K562 (cell line): ENCODE measurements around the gene SPAG16. TPM values are rescaled to one million over a fixed set of nuclear protein-coding genes. Genes with fewer than 3 reads are reported as not detected.

Source experiments
- ATAC-seq: fragments of 200-7000 bp; cut with Tn5 transposase; 3 replicates; pipeline ENCODE4 v1.9.1; 2020; ENCODE audit warnings: moderate library complexity
- BruUV-seq: library from RNA; stranded (reverse); fragments of 400-500 nt; replicated peaks from 2 replicates; lab custom pipeline; 2021; lab: Mats Ljungman, UMichigan
- CTCF ChIA-PET: fragments of 300-600 bp; formaldehyde crosslinking; extraction: SDS; loops from one replicate; lab custom pipeline; 2021; ENCODE audit warnings: low intra/inter-chr PET ratio; lab: Yijun Ruan, JAX
- POLR2A ChIA-PET: fragments of 300-600, 350-650 bp; sonication (Branson Sonifier 250); formaldehyde crosslinking; extraction: SDS; loops from one replicate; lab custom pipeline; 2021; ENCODE audit warnings: antibody characterized with exemption, inconsistent platforms; lab: Yijun Ruan, JAX
- DNase-seq, 4 experiments: peaks; one replicate each; pipeline versions ENCODE4 v3.0.0 to v3.0.0-alpha.2; 2011 to 2018; ENCODE audit warnings: low spot score in 3 of 4, mixed read lengths in 3 of 4; ENCODE audit errors: extremely low read depth in 1 of 4
- FAIRE-seq: peaks from 2 replicates; lab custom pipeline; 2011; peaks lifted over from hg19 to GRCh38; lab: Jason Lieb, UNC
- H2AFZ ChIP-seq: 2 replicates; pipeline ENCODE4 v1.6.0; 2011; ENCODE audit warnings: low read depth, low read length, control low read depth, inconsistent platforms
- H3K27ac ChIP-seq: fragments of 200-600 bp; 3 replicates; pipeline ENCODE4 v1.8.0; 2011; ENCODE audit warnings: low read depth, mild to moderate bottlenecking, control low read depth, inconsistent platforms, low read length, moderate library complexity, mixed read lengths; ENCODE audit errors: extremely low read depth
- H3K27me3 ChIP-seq, 2 experiments: fragments of 300-600 bp in 1 of 2; 2 replicates in 1 of 2; 3 replicates in 1 of 2; pipeline versions ENCODE4 v1.6.0 to v1.8.0; 2011; ENCODE audit warnings: inconsistent platforms in 2 of 2, low read length in 2 of 2, mild to moderate bottlenecking in 1 of 2, mixed read lengths in 1 of 2, moderate library complexity in 1 of 2; ENCODE audit not compliant: control insufficient read depth in 2 of 2, insufficient read depth in 2 of 2
- H3K36me3 ChIP-seq: fragments of 300-600 bp; 3 replicates; pipeline ENCODE4 v1.8.0; 2011; ENCODE audit warnings: mild to moderate bottlenecking, low read length, inconsistent platforms; ENCODE audit not compliant: control insufficient read depth, insufficient read depth
- H3K4me1 ChIP-seq, 2 experiments: fragments of 200-600 bp in 1 of 2; replicated peaks in 1 of 2; 2 replicates in 1 of 2; 3 replicates in 1 of 2; pipeline versions ENCODE4 v1.5.1 to v1.8.0; 2011; ENCODE audit warnings: inconsistent platforms in 2 of 2, low read length in 2 of 2, mild to moderate bottlenecking in 1 of 2, mixed read lengths in 1 of 2, moderate library complexity in 1 of 2; ENCODE audit not compliant: control insufficient read depth in 2 of 2, insufficient read depth in 2 of 2
- H3K4me2 ChIP-seq: 2 replicates; pipeline ENCODE4 v1.6.1; 2011; ENCODE audit warnings: low read length, control low read depth, inconsistent platforms, mixed read lengths; ENCODE audit not compliant: insufficient read depth
- H3K4me3 ChIP-seq: fragments of 200-600 bp; sonication (generic), shearing (Covaris generic); 2 replicates; pipeline ENCODE4 v1.5.1; 2016; ENCODE audit warnings: control low read depth, inconsistent platforms
- H3K79me2 ChIP-seq: fragments of 200-600 bp; 3 replicates; pipeline ENCODE4 v1.8.0; 2011; ENCODE audit warnings: low read length, inconsistent platforms; ENCODE audit not compliant: control insufficient read depth, insufficient read depth
- H3K9ac ChIP-seq, 2 experiments: 2 replicates each; pipeline versions ENCODE4 v1.6.0 to v1.6.1; 2011; ENCODE audit warnings: low read depth in 2 of 2, low read length in 2 of 2, control low read depth in 1 of 2, inconsistent platforms in 1 of 2, mild to moderate bottlenecking in 1 of 2, mixed read lengths in 1 of 2; ENCODE audit not compliant: insufficient read depth in 1 of 2
- H3K9me1 ChIP-seq: one replicate; pipeline ENCODE4 v1.6.0; 2011; ENCODE audit warnings: inconsistent platforms, mild to moderate bottlenecking, low read length, moderate library complexity; ENCODE audit not compliant: control insufficient read depth, insufficient read depth
- H3K9me3 ChIP-seq: replicated peaks from 2 replicates; pipeline ENCODE4 v1.5.1; 2011; ENCODE audit warnings: low read depth, low read length, inconsistent platforms; ENCODE audit not compliant: control insufficient read depth, insufficient read depth
- H4K20me1 ChIP-seq: replicated peaks from 2 replicates; pipeline ENCODE4 v1.6.1; 2011; ENCODE audit warnings: low read length, inconsistent platforms, mixed read lengths; ENCODE audit not compliant: control insufficient read depth, insufficient read depth
- BCOR ChIP-seq: fragments of 450-650 bp; IDR thresholded peaks from 2 replicates; pipeline ENCODE4 v1.6.1; 2016
- FOXA1 ChIP-seq: fragments of 450-650 bp; IDR thresholded peaks from 2 replicates; pipeline ENCODE4 v1.6.1; 2016; ENCODE audit warnings: mild to moderate bottlenecking, borderline replicate concordance
- HLTF ChIP-seq: fragments of 450-650 bp; IDR thresholded peaks from 2 replicates; pipeline ENCODE4 v1.6.1; 2016
- ILK ChIP-seq: fragments of 450-650 bp; IDR thresholded peaks from 2 replicates; pipeline ENCODE4 v1.6.1; 2016; ENCODE audit warnings: missing genetic modification characterization, low read depth, mild to moderate bottlenecking, missing compliant biosample characterization, moderate library complexity, borderline replicate concordance
- RFX7 ChIP-seq: fragments of 250-450 bp; sonication (Bioruptor Pico); IDR thresholded peaks from 2 replicates; pipeline ENCODE4 v1.5.1; 2021; ENCODE audit warnings: mild to moderate bottlenecking
- SMAD4 ChIP-seq: fragments of 250-450 bp; sonication (Bioruptor Pico); conservative IDR thresholded peaks from 2 replicates; pipeline ENCODE4 v1.8.0; 2021; ENCODE audit warnings: inconsistent platforms, mild to moderate bottlenecking, moderate library complexity
- SMARCE1 ChIP-seq: fragments of 450-650 bp; IDR thresholded peaks from 2 replicates; pipeline ENCODE4 v1.7.1; 2016; ENCODE audit warnings: mild to moderate bottlenecking
- WGBS: fragments of 100-300 bp; shearing (Covaris generic); methylation state at CpG from one replicate; pipeline ENCODE4 v1.1.6; 2016; ENCODE audit warnings: low coverage, mixed read lengths; ENCODE audit not compliant: insufficient coverage; ENCODE audit errors: missing lambda C conversion rate; 5-methylcytosine and 5-hydroxymethylcytosine counted together
- in situ Hi-C: fragments of 300-500 bp; cut with MboI; formaldehyde crosslinking; loops from 4 replicates; pipeline ENCODE4 v1.15.0; 2018; ENCODE audit warnings: inconsistent platforms, mixed read lengths
- intact Hi-C: fragments of 100-400 bp; cut with micrococcal nuclease; formaldehyde crosslinking; loops from 2 replicates; pipeline ENCODE4 v1.14.2; 2022
- polyA plus RNA-seq, 8 experiments: library from polyadenylated mRNA; depleted of rRNA in 4 of 8; stranded (reverse) in 5 of 8; unstranded in 3 of 8; fragments of >200 nt; fragmentation: Nextera tagmentation in 2 of 8; fragmentation: Illumina TruSeq in 1 of 8; extraction: Ambion mirVana in 2 of 8; extraction: Trizol in 1 of 8; gene quantifications; 2 replicates each; pipeline versions ENCODE4 v1.2.1 to v1.2.3, GENCODE V29; 2011 to 2014; ENCODE audit warnings: inconsistent platforms in 1 of 8, missing spikeins in 1 of 8
- total RNA-seq, 7 experiments: library from RNA; depleted of rRNA in 6 of 7; stranded (reverse); fragments of >200 nt in 6 of 7; fragmentation: Illumina TruSeq in 2 of 7; extraction: Trizol in 2 of 7; gene quantifications; 2 replicates each; pipeline versions ENCODE4 v1.2.1 to v1.2.3, GENCODE V29; 2011 to 2021; ENCODE audit warnings: low replicate concordance in 1 of 7
- TF ChIP-seq, protein P1 (sequence below): sonication (generic); IDR thresholded peaks from 2 replicates; pipeline ENCODE4 v1.6.1; 2016
- TF ChIP-seq, protein P2 (sequence below): fragments of 250-450 bp; sonication (Bioruptor Pico); IDR thresholded peaks from 2 replicates; pipeline ENCODE4 v1.9.0; 2021; ENCODE audit warnings: mild to moderate bottlenecking
- TF ChIP-seq, protein P3 (sequence below): fragments of 450-650 bp; IDR thresholded peaks from 2 replicates; pipeline ENCODE4 v1.6.1; 2016; ENCODE audit warnings: missing biosample characterization, missing genetic modification characterization

SPAG16 gene
- total and polyA plus RNA-seq, 9 of the 15 experiments (the other 6 are each of a cell fraction or from before 2014, with no cell fraction given) = 0.98 to 5.9 (median 3.5) TPM

DNA sequence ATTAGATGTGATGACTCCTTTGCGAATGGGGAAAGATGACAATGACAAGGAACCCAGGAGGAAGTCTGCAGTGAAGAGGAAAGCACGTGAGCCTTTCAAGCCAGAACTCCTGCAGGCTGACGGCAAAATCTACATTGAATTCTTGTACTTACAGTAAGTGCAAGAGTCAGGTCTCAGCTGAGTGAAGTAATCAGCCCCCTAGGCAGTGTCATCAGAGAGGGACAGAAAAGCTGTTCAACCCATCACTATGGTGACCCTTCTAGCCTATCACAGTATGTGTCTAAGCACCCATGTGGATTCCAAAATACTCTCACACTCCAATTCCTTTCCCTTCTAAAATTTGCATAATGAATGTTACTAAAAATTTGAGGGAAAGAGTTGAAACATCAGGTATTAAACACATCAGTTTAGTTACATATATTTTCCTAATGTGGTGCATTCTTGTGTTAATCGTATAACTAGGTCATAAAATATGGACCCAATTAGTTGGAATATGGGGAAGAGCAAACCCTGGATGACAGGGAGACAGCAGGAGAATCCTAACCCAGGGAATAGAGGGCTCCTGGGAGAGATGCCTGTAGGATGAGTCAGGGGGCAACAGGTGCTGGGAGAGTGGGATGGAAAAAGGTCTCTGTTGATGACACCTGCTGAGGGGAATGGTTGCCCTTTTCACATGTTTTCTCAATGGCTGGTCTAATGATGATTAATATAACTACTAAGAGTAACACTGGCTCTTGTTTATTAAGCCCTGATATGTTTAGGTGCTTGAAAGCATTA is 1166.0 kb downstream of the SPAG16 start:
- intact Hi-C loops = no loop called here
- no peaks in the 10 kb centered on the region for H4K20me1 ChIP-seq
- no peak for FAIRE-seq
- H3K9me3 ChIP-seq = no peaks in the 10 kb centered on the region
- POLR2A ChIA-PET = no interaction called here
- no peak overlapping the region for H3K9ac ChIP-seq
- H3K27ac ChIP-seq = no peak overlapping the region
- no peaks in the 10 kb centered on the region for H3K4me1 ChIP-seq
- no peak for DNase-seq
- in situ Hi-C loops = no loop called here
- no peaks in the 10 kb centered on the region for H3K27me3 ChIP-seq
- TF ChIP-seq, protein P1, sequence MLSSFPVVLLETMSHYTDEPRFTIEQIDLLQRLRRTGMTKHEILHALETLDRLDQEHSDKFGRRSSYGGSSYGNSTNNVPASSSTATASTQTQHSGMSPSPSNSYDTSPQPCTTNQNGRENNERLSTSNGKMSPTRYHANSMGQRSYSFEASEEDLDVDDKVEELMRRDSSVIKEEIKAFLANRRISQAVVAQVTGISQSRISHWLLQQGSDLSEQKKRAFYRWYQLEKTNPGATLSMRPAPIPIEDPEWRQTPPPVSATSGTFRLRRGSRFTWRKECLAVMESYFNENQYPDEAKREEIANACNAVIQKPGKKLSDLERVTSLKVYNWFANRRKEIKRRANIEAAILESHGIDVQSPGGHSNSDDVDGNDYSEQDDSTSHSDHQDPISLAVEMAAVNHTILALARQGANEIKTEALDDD = no peak
- TF ChIP-seq RFX7 (CRISPR knock-in tag) = no peak
- TF ChIP-seq SMAD4 = no peak
- no peak for TF ChIP-seq FOXA1
- TF ChIP-seq, protein P2, sequence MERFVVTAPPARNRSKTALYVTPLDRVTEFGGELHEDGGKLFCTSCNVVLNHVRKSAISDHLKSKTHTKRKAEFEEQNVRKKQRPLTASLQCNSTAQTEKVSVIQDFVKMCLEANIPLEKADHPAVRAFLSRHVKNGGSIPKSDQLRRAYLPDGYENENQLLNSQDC (CRISPR knock-in tag) = no peak
- TF ChIP-seq HLTF = no peak
- no peak for TF ChIP-seq BCOR
- TF ChIP-seq, protein P3, sequence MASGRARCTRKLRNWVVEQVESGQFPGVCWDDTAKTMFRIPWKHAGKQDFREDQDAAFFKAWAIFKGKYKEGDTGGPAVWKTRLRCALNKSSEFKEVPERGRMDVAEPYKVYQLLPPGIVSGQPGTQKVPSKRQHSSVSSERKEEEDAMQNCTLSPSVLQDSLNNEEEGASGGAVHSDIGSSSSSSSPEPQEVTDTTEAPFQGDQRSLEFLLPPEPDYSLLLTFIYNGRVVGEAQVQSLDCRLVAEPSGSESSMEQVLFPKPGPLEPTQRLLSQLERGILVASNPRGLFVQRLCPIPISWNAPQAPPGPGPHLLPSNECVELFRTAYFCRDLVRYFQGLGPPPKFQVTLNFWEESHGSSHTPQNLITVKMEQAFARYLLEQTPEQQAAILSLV (tag) = no peak
- TF ChIP-seq ILK (tag) = no peak
- TF ChIP-seq SMARCE1 = no peak
- TF ChIP-seq, all 486 proteins: peak for 0
- H2AFZ ChIP-seq = no peak overlapping the region
- WGBS = 0% methylated on average over 3 of the region's 4 CpGs
- CTCF ChIA-PET = no interaction called here
- no peak overlapping the region for H3K4me2 ChIP-seq
- BruUV-seq = no TSS peak
- H3K36me3 ChIP-seq = no peaks in the 10 kb centered on the region
- H3K4me3 ChIP-seq = no peak overlapping the region
- ATAC-seq = no peak
- no peaks in the 10 kb centered on the region for H3K79me2 ChIP-seq
- H3K9me1 ChIP-seq = no peaks in the 10 kb centered on the region
